ENCODE measurements around the gene RAC3.

- TF ChIP-seq SIN3A (IDR thresholded peaks at IDR 0.05; ENCODE audit: borderline replicate concordance, insufficient read depth, low read length) (no peak), REST (IDR thresholded peaks at IDR 0.05; ENCODE audit: insufficient read depth in 1 of 2, low read depth in 2 of 2, low read length in 2 of 2) (no peak), POLR2AphosphoS5 (IDR thresholded peaks at IDR 0.05; ENCODE audit: low read depth, low read length) (no peak), TAF1 (IDR thresholded peaks at IDR 0.05; ENCODE audit: borderline replicate concordance, insufficient read depth, low read length) (no peak), FOXP2 (optimal IDR thresholded peaks at IDR 0.05; ENCODE audit: borderline replicate concordance, extremely low read depth, extremely low read length, insufficient read depth) (no peak)
Measured at GRCh38 chr17:82033359-82034085, 2.0 kb downstream of the RAC3 start.

Measured in PFSK-1 (cell line).